Endothelial cell (in vitro differentiated cells): Measurements from ENCODE around the gene ISG15. TPM values are rescaled to one million over a fixed set of nuclear protein-coding genes. Genes with fewer than 3 reads are reported as not detected.
"Not testable (repeated sequence)": the region's sequence is repeated elsewhere in the genome, so short reads cannot be mapped to it uniquely, and the experiment has no call there.

ENCODE experiments used
- DNase-seq: peaks from one replicate; pipeline ENCODE4 v3.0.0; 2021; ENCODE audit warnings: low spot score
- H3K27ac Mint-ChIP-seq: one replicate; pipeline ENCODE4 v1.8.0; 2021; ENCODE audit warnings: mixed read lengths, inconsistent platforms; ENCODE audit not compliant: unreplicated experiment
- H3K27me3 Mint-ChIP-seq: one replicate; pipeline ENCODE4 v1.8.0; 2021; ENCODE audit warnings: mild to moderate bottlenecking, moderate library complexity, mixed read lengths, inconsistent platforms; ENCODE audit not compliant: unreplicated experiment
- H3K36me3 Mint-ChIP-seq: one replicate; pipeline ENCODE4 v1.8.0; 2021; ENCODE audit warnings: mild to moderate bottlenecking, low read depth, mixed read lengths, inconsistent platforms; ENCODE audit not compliant: unreplicated experiment
- H3K4me1 Mint-ChIP-seq: one replicate; pipeline ENCODE4 v1.8.0; 2021; ENCODE audit warnings: mild to moderate bottlenecking, mixed read lengths, inconsistent platforms; ENCODE audit not compliant: unreplicated experiment
- H3K4me3 Mint-ChIP-seq: one replicate; pipeline ENCODE4 v1.8.0; 2021; ENCODE audit warnings: mild to moderate bottlenecking, mixed read lengths, inconsistent platforms; ENCODE audit not compliant: unreplicated experiment
- H3K9me3 Mint-ChIP-seq: one replicate; pipeline ENCODE4 v1.8.0; 2021; ENCODE audit warnings: mixed read lengths, inconsistent platforms; ENCODE audit not compliant: unreplicated experiment
- CTCF ChIP-seq: fragments of 200-600 bp; sonication (generic); IDR thresholded peaks from one replicate; pipeline ENCODE4 v1.5.0; 2021; ENCODE audit warnings: antibody characterized with exemption; ENCODE audit not compliant: unreplicated experiment
- total RNA-seq: library from RNA; stranded (reverse); fragmentation: NEBNext Ultra II Directional; extraction: Animal tissue kit (Norgen Biotek cat#: 25700); gene quantifications from one replicate; pipeline ENCODE4 v1.2.1, GENCODE V29; 2021; ENCODE audit not compliant: unreplicated experiment

Gene ISG15
- total RNA-seq, 1 donor from 2014 or later, result 33.3 TPM

DNA sequence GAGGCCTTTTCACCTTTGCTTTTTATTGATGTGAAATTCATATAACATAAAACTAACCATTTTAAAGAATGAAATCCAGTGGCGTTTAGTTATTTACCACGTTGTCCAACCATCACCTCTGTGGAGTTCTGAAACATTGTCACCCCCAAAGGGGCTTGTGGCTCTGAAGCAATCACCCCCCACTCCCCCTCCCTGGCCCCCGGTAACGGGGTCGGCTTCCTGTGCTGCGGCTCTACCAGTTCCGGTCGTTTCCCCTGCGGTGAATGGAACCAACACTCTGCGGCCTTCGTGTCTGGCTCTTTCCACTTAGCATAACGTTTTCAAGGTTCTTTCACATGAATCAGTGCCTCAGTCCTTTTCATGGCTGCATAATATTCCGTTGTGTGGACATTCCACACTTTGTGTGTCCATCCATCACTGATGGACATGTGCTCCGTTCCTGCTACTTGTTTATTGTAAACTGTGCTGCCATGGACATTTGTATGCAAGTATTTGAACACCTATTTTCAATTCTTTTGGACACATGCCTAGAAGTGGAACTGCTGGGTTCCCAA is 1.8 kb upstream of the ISG15 start:
- H3K27ac Mint-ChIP-seq, result no peak overlapping the region
- H3K4me3 Mint-ChIP-seq, result no peak overlapping the region
- no peaks in the 10 kb centered on the region for H3K36me3 Mint-ChIP-seq
- DNase-seq, result no peak
- no peaks in the 10 kb centered on the region for H3K9me3 Mint-ChIP-seq
- peaks cover 10% of the 10 kb centered on the region for H3K4me1 Mint-ChIP-seq
- H3K27me3 Mint-ChIP-seq, result peaks cover 4% of the 10 kb centered on the region
- no peak for TF ChIP-seq CTCF

DNA sequence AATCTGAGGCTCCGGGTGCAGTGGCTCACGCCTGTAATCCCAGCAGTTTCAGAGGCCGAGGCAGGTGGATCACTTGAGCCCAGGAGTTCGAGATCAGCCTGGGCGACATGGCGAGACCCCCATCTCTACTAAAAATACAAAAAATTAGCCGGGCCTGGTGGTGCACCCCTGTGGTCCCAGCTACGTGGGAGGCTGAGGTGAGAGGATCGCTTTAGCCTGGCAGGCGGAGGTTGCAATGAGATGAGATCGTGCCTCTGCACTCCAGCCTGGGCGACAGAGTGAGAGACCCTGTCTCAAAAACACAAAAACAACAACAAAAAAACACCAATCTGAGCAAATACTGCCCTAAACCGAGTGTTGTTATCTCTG is 577 bp upstream of the ISG15 start:
- Mint-ChIP-seq H3K4me3 (peak overlapping the region; percentile 91), H3K27ac (peak overlapping the region; percentile 89)
- H3K27me3 Mint-ChIP-seq, H3K36me3 Mint-ChIP-seq, DNase-seq, H3K9me3 Mint-ChIP-seq, H3K4me1 Mint-ChIP-seq: not testable (repeated sequence)

GRCh38 chr1:1013922-1014648 is 788 bp downstream of the ISG15 start:
- Mint-ChIP-seq H3K27ac (no peak overlapping the region), H3K4me1 (peaks cover 10% of the 10 kb centered on the region), H3K27me3 (peaks cover 6% of the 10 kb centered on the region), H3K9me3 (no peaks in the 10 kb centered on the region), H3K4me3 (peak overlapping the region; percentile 91), H3K36me3 (no peaks in the 10 kb centered on the region)
- no peak for DNase-seq
- TF ChIP-seq CTCF, result no peak

DNA sequence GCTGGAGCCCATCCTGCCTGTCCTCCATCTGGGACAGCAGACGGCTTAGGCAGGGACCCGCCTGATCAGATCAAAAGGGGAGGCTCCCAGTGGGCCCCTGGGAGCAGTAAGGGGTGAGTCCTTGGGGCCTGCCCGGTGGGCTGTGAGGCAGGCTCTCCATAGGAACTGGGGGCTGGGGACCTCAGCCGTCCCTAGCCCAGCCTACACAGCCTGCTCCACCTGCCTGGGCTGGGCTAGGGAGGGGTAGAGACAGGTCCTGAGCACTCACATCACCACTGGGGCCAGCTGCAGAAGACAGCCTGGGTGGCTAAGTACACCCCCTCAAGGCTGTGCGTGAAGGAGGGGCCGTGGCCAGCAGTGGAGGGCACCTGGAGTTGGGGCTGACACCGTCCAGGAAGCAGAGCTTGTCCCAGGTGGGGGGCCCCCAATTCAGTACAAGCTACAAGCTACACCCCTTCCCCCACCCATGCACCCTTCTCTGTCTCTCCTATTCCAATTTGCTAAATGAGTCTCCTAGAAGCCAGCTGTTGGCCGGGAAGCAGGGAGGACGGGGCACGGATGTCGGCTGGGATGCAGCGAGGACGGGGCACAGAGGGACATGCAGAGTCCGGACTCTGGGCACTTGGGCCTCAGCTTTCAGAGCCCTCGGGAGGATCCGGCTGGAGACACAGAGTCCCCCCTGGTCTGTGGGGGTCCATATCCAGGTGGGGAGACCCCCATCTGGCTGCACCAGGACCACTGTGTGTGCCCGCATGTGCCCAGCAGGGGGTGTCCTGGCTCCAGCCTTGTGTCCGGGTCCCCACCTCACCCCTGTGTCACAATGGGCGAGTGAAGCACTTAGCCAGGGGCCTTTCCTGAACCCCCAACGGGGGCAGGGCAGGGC is 1.7 kb downstream of the ISG15 start:
- no peaks in the 10 kb centered on the region for H3K36me3 Mint-ChIP-seq
- H3K9me3 Mint-ChIP-seq, result no peaks in the 10 kb centered on the region
- H3K4me1 Mint-ChIP-seq, result peaks cover 10% of the 10 kb centered on the region
- DNase-seq, result no peak
- no peak for TF ChIP-seq CTCF
- no peak overlapping the region for H3K4me3 Mint-ChIP-seq
- H3K27me3 Mint-ChIP-seq, result peaks cover 6% of the 10 kb centered on the region
- no peak overlapping the region for H3K27ac Mint-ChIP-seq

DNA sequence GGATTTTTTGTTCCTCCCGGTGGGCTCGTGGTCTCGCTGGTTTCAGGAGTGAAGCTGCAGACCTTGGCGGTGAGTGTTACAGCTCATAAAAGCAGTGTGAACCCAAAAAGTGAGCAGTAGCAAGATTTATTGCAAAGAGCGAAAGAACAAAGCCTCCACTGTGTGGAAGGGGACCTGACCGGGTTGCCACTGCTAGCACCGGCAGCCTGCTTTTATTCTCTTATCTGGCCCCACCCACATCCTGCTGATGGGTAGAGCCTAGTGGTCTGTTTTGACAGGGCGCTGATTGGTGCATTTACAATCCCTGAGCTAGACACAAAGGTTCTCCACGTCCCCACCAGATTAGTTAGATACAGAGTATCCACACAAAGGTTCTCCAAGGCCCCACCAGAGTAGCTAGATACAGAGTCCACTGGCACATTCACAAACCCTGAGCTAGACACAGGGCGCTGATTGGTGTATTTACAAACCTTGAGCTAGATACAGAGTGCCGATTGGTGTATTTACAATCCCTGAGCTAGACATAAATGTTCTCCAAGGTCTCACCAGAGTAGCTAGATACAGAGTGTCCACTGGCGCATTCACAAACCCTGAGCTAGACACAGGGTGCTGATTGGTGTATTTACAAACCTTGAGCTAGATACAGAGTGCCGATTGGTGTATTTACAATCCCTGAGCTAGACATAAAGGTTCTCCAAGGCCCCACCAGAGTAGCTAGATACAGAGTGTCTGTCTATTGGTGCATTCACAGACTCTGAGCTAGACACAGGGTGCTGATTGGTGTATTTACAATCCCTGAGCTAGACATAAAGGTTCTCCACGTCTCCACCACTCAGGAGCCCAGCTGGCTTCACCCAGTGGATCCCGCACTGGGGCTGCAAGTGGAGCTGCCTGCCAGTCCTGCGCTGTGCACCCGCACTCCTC is 4.4 kb downstream of the ISG15 start:
- H3K9me3 Mint-ChIP-seq, DNase-seq, H3K36me3 Mint-ChIP-seq, H3K27ac Mint-ChIP-seq: not testable (repeated sequence)
- H3K4me1 Mint-ChIP-seq, result peaks cover 18% of the 10 kb centered on the region
- H3K4me3 Mint-ChIP-seq, result peak overlapping the region; percentile 33
- H3K27me3 Mint-ChIP-seq, result peaks cover 11% of the 10 kb centered on the region

DNA sequence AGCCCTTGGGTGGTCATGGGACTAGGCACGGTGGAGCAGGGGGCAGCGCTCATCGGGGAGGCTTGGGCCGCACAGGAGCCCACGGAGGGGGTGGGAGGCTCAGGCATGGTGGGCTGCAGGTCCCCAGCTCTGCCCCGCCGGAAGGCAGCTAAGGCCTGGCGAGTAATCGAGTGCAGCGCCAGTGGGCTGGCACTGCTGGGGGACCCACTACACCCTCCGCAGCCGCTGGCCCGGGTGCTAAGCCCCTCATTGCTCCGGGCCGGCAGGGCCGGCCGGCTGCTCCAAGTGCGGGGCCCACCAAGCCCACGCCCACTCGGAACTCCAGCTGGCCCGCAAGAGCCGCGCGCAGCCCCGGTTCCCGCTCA is 5.0 kb downstream of the ISG15 start:
- H3K27ac Mint-ChIP-seq, H3K36me3 Mint-ChIP-seq, DNase-seq, H3K9me3 Mint-ChIP-seq, H3K4me3 Mint-ChIP-seq: not testable (repeated sequence)
- Mint-ChIP-seq H3K27me3 (peaks cover 12% of the 10 kb centered on the region), H3K4me1 (peaks cover 20% of the 10 kb centered on the region)
